ENCODE data around the gene PTGER4.
A peak's percentile ranks its signal among the peaks of the same experiment; 100 is the strongest.
"Not testable (repeated sequence)": the region's sequence is repeated elsewhere in the genome, so short reads cannot be mapped to it uniquely, and the experiment has no call there.

PTGER4 gene

GRCh38 chr5:40679913-40680681, at the start of gene PTGER4:
Gene PTGER4 (plus strand): TSS chr5:40679915. CDS start chr5:40680994, 1,079 bp downstream.
- no peak for DNase-seq (ENCODE audit: low read depth)

GRCh38 chr5:40630126-40630525, 49.6 kb upstream of the PTGER4 start:
- DNase-seq (ENCODE audit: low read depth): no peak

GRCh38 chr5:40631236-40631635, 48.5 kb upstream of the PTGER4 start:
- DNase-seq (ENCODE audit: low read depth): no peak

GRCh38 chr5:40634154-40634553, 45.6 kb upstream of the PTGER4 start:
- DNase-seq (ENCODE audit: low read depth): no peak

GRCh38 chr5:40634593-40634992, 45.1 kb upstream of the PTGER4 start:
- no peak for DNase-seq (ENCODE audit: low read depth)

- not testable (repeated sequence) for DNase-seq (ENCODE audit: low read depth)
Measured at GRCh38 chr5:40639531-40639930, 40.2 kb upstream of the PTGER4 start.

GRCh38 chr5:40646266-40646665, 33.4 kb upstream of the PTGER4 start:
- DNase-seq (ENCODE audit: low read depth): no peak

- DNase-seq (ENCODE audit: low read depth): no peak
Measured at GRCh38 chr5:40648150-40648549, 31.6 kb upstream of the PTGER4 start.

- no peak for DNase-seq (ENCODE audit: low read depth)
Measured at GRCh38 chr5:40649463-40650030, 30.2 kb upstream of the PTGER4 start.

- no peak for DNase-seq (ENCODE audit: low read depth)
Measured at GRCh38 chr5:40651201-40651600, 28.5 kb upstream of the PTGER4 start.

- no peak for DNase-seq (ENCODE audit: low read depth)
Measured at GRCh38 chr5:40652441-40653220, 27.1 kb upstream of the PTGER4 start.

GRCh38 chr5:40653221-40654022, 26.3 kb upstream of the PTGER4 start:
- DNase-seq (ENCODE audit: low read depth): no peak

- peak; percentile 28 for DNase-seq (ENCODE audit: low read depth)
Measured at GRCh38 chr5:40654377-40654991, 25.2 kb upstream of the PTGER4 start.

GRCh38 chr5:40655138-40655537, 24.6 kb upstream of the PTGER4 start:
- DNase-seq (ENCODE audit: low read depth): no peak

GRCh38 chr5:40656091-40656490, 23.6 kb upstream of the PTGER4 start:
- DNase-seq (ENCODE audit: low read depth): peak; percentile 65

GRCh38 chr5:40656766-40657165, 22.9 kb upstream of the PTGER4 start:
- no peak for DNase-seq (ENCODE audit: low read depth)

GRCh38 chr5:40660751-40661150, 19.0 kb upstream of the PTGER4 start:
- no peak for DNase-seq (ENCODE audit: low read depth)

GRCh38 chr5:40665635-40666298, 13.9 kb upstream of the PTGER4 start:
- no peak for DNase-seq (ENCODE audit: low read depth)

GRCh38 chr5:40666657-40667056, 13.1 kb upstream of the PTGER4 start:
- no peak for DNase-seq (ENCODE audit: low read depth)

- no peak for DNase-seq (ENCODE audit: low read depth)
Measured at GRCh38 chr5:40667161-40667663, 12.5 kb upstream of the PTGER4 start.
